ENCODE data around the gene IL17RC. TPM values are rescaled to one million over a fixed set of nuclear protein-coding genes. Genes with fewer than 3 reads are reported as not detected.

Gene IL17RC
- polyA plus RNA-seq, 3 donors = 8.3 to 17.9 (median 9.3) TPM

DNA sequence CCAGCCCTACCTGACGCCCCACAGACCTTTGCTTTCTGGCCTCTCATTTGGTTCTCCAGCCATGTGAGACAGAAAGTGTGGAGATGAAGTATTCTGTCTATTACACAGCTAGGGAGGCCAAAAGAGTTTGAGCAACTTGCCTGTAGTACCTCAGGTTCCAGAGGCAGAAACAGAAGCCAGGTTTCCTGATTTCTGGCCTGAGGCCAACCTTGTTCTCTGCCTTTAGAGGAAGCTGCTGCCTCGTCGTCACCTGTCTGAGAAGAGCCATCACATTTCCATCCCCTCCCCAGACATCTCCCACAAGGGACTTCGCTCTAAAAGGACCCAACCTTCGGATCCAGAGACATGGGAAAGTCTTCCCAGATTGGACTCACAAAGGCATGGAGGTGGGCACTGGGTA lies 10.4 kb upstream of the IL17RC start:
- Histone ChIP-seq H3K4me2 (replicated peaks; ENCODE audit: extremely low read depth, low read length, poor library complexity, severe bottlenecking) (no peak overlapping the region), H3K27ac (ENCODE audit: low read depth in 1 of 2, low read length in 2 of 2) (no peak overlapping the region), H3K27me3 (ENCODE audit: control insufficient read depth in 2 of 2, insufficient read depth in 2 of 2, low read length in 2 of 2) (no peaks in the 10 kb centered on the region), H3K79me2 (ENCODE audit: insufficient read depth, low read length) (no peaks in the 10 kb centered on the region), H3K36me3 (replicated peaks in 1 of 2; ENCODE audit: control insufficient read depth in 1 of 2, insufficient read depth in 2 of 2, low read length in 2 of 2) (no peaks in the 10 kb centered on the region), H3K9me3 (replicated peaks in 1 of 2; ENCODE audit: control insufficient read depth in 1 of 2, insufficient read depth in 1 of 2, low read length in 2 of 2) (no peaks in the 10 kb centered on the region), H2AFZ (ENCODE audit: insufficient read depth, low read depth, low read length, poor library complexity, severe bottlenecking) (no peak overlapping the region), H3K4me3 (replicated peaks in 1 of 3; ENCODE audit: low read depth in 2 of 3, low read length in 3 of 3) (no peak overlapping the region), H4K20me1 (ENCODE audit: insufficient read depth, low read length) (no peaks in the 10 kb centered on the region), H3K4me1 (ENCODE audit: control insufficient read depth in 1 of 2, insufficient read depth in 2 of 2, low read length in 2 of 2) (peaks cover 7 to 14% of the 10 kb centered on the region in 2 donors), H3K9ac (ENCODE audit: insufficient read depth, low read length, poor library complexity, severe bottlenecking) (no peak overlapping the region)
- H3K4me3 Mint-ChIP-seq = no peak overlapping the region
- no peaks in the 10 kb centered on the region for H3K36me3 Mint-ChIP-seq
- no CpG with 5 or more reads among the region's 5 CpGs for WGBS (ENCODE audit: insufficient coverage)
- no peaks in the 10 kb centered on the region for H3K27me3 Mint-ChIP-seq (ENCODE audit: low read depth in 3 of 3)
- H3K27ac Mint-ChIP-seq = no peak overlapping the region
- intact Hi-C loops (cut with micrococcal nuclease) = no loop called here
- no peaks in the 10 kb centered on the region for H3K9me3 Mint-ChIP-seq
- H3K4me1 Mint-ChIP-seq = peaks cover 25% of the 10 kb centered on the region
- DNase-seq = no peak
- TF ChIP-seq, protein P1, sequence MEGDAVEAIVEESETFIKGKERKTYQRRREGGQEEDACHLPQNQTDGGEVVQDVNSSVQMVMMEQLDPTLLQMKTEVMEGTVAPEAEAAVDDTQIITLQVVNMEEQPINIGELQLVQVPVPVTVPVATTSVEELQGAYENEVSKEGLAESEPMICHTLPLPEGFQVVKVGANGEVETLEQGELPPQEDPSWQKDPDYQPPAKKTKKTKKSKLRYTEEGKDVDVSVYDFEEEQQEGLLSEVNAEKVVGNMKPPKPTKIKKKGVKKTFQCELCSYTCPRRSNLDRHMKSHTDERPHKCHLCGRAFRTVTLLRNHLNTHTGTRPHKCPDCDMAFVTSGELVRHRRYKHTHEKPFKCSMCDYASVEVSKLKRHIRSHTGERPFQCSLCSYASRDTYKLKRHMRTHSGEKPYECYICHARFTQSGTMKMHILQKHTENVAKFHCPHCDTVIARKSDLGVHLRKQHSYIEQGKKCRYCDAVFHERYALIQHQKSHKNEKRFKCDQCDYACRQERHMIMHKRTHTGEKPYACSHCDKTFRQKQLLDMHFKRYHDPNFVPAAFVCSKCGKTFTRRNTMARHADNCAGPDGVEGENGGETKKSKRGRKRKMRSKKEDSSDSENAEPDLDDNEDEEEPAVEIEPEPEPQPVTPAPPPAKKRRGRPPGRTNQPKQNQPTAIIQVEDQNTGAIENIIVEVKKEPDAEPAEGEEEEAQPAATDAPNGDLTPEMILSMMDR (IDR thresholded peaks at IDR 0.05) = no peak

DNA sequence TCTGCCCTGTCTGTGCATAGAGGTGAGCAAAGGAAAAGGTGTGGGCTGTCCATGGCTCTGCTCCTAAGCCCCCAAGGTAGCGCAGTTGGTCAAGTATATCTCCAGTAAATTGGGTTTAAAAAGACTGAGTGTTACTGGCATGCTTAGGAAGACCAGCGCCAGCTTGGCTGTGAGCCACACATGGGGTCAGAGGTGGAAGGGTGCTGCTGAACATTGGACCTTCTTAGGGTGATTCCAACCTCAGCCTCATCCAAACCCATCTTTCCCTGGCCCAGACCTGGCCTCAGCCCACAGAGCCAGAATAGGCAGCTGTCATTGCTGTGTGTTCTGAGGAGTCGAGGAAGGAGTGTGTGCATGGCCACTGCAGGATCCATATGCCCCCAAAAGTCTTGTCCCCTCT lies 8.6 kb upstream of the IL17RC start:
- H3K4me1 Mint-ChIP-seq = peaks cover 25% of the 10 kb centered on the region
- Histone ChIP-seq H3K9me3 (replicated peaks in 1 of 2; ENCODE audit: control insufficient read depth in 1 of 2, insufficient read depth in 1 of 2, low read length in 2 of 2) (no peaks in the 10 kb centered on the region), H3K4me3 (replicated peaks in 1 of 3; ENCODE audit: low read depth in 2 of 3, low read length in 3 of 3) (no peak overlapping the region), H3K79me2 (ENCODE audit: insufficient read depth, low read length) (no peaks in the 10 kb centered on the region), H3K27me3 (ENCODE audit: control insufficient read depth in 2 of 2, insufficient read depth in 2 of 2, low read length in 2 of 2) (no peaks in the 10 kb centered on the region), H2AFZ (ENCODE audit: insufficient read depth, low read depth, low read length, poor library complexity, severe bottlenecking) (no peak overlapping the region), H3K9ac (ENCODE audit: insufficient read depth, low read length, poor library complexity, severe bottlenecking) (no peak overlapping the region), H3K4me1 (ENCODE audit: control insufficient read depth in 1 of 2, insufficient read depth in 2 of 2, low read length in 2 of 2) (peaks cover 10 to 14% of the 10 kb centered on the region in 2 donors), H3K27ac (ENCODE audit: low read depth in 1 of 2, low read length in 2 of 2) (no peak overlapping the region), H3K36me3 (replicated peaks in 1 of 2; ENCODE audit: control insufficient read depth in 1 of 2, insufficient read depth in 2 of 2, low read length in 2 of 2) (no peaks in the 10 kb centered on the region), H3K4me2 (replicated peaks; ENCODE audit: extremely low read depth, low read length, poor library complexity, severe bottlenecking) (no peak overlapping the region), H4K20me1 (ENCODE audit: insufficient read depth, low read length) (no peaks in the 10 kb centered on the region)
- H3K27ac Mint-ChIP-seq = peak overlapping the region in 1 of 7 donors; percentile 63
- TF ChIP-seq, protein P1 (IDR thresholded peaks at IDR 0.05) = no peak
- H3K27me3 Mint-ChIP-seq (ENCODE audit: low read depth in 3 of 3) = no peaks in the 10 kb centered on the region
- 94% methylated on average over 2 of the region's 3 CpGs for WGBS (ENCODE audit: insufficient coverage)
- no peaks in the 10 kb centered on the region for H3K9me3 Mint-ChIP-seq
- intact Hi-C loops (cut with micrococcal nuclease) = no loop called here
- no peaks in the 10 kb centered on the region for H3K36me3 Mint-ChIP-seq
- DNase-seq = no peak
- H3K4me3 Mint-ChIP-seq = no peak overlapping the region
